H9 (cell line): ENCODE measurements around the gene KCNJ14. TPM values are rescaled to one million over a fixed set of nuclear protein-coding genes. Genes with fewer than 3 reads are reported as not detected.

ENCODE experiments used
- DNase-seq: peaks from one replicate; pipeline ENCODE4 v3.0.0-alpha.2; 2017
- H2AFZ ChIP-seq: one replicate; pipeline ENCODE4 v1.6.1; 2013; ENCODE audit warnings: mild to moderate bottlenecking, low read length, control low read depth, moderate library complexity
- H2AK5ac ChIP-seq: 2 replicates; pipeline ENCODE4 v1.6.1; 2013; ENCODE audit warnings: low read length, control low read depth, mixed read lengths; ENCODE audit not compliant: insufficient read length
- H2BK120ac ChIP-seq: one replicate; pipeline ENCODE4 v1.6.1; 2013; ENCODE audit warnings: low read depth, mild to moderate bottlenecking, low read length, control low read depth, inconsistent platforms; ENCODE audit not compliant: poor library complexity, severe bottlenecking
- H2BK12ac ChIP-seq: 2 replicates; pipeline ENCODE4 v1.6.1; 2013; ENCODE audit warnings: low read length, control low read depth, mixed read lengths, low read depth; ENCODE audit not compliant: insufficient read length
- H2BK15ac ChIP-seq: 2 replicates; pipeline ENCODE4 v1.6.1; 2013; ENCODE audit warnings: low read depth, low read length, control low read depth
- H2BK20ac ChIP-seq: one replicate; pipeline ENCODE4 v1.6.1; 2013; ENCODE audit warnings: low read depth, mild to moderate bottlenecking, low read length, control low read depth, inconsistent platforms; ENCODE audit not compliant: poor library complexity, severe bottlenecking
- H2BK5ac ChIP-seq: 2 replicates; pipeline ENCODE4 v1.6.1; 2013; ENCODE audit warnings: low read length, control low read depth, mixed read lengths; ENCODE audit not compliant: insufficient read length
- H3K14ac ChIP-seq: 2 replicates; pipeline ENCODE4 v1.6.1; 2013; ENCODE audit warnings: low read length, control low read depth; ENCODE audit not compliant: insufficient read depth
- H3K18ac ChIP-seq: 2 replicates; pipeline ENCODE4 v1.6.1; 2013; ENCODE audit warnings: low read depth, mild to moderate bottlenecking, mixed read lengths, low read length, control low read depth; ENCODE audit not compliant: insufficient read length
- H3K23ac ChIP-seq: 2 replicates; pipeline ENCODE4 v1.6.1; 2013; ENCODE audit warnings: low read length, control low read depth, mixed read lengths, low read depth; ENCODE audit not compliant: insufficient read length
- H3K23me2 ChIP-seq: 2 replicates; pipeline ENCODE4 v1.6.1; 2013; ENCODE audit warnings: low read depth, mild to moderate bottlenecking, mixed read lengths, low read length, control low read depth; ENCODE audit not compliant: insufficient read length, poor library complexity, severe bottlenecking
- H3K27ac ChIP-seq: 2 replicates; pipeline ENCODE4 v1.5.1; 2013; ENCODE audit warnings: low read length, control low read depth, mixed read lengths, low read depth; ENCODE audit not compliant: insufficient read length
- H3K27me3 ChIP-seq: 2 replicates; pipeline ENCODE4 v1.6.1; 2013; ENCODE audit warnings: low read length, control low read depth, inconsistent platforms; ENCODE audit not compliant: insufficient read depth
- H3K4ac ChIP-seq: 2 replicates; pipeline ENCODE4 v1.6.1; 2013; ENCODE audit warnings: low read depth, mild to moderate bottlenecking, control low read depth, inconsistent platforms, low read length, moderate library complexity
- H3K4me1 ChIP-seq: 2 replicates; pipeline ENCODE4 v1.6.1; 2013; ENCODE audit warnings: low read length, control low read depth, inconsistent platforms; ENCODE audit not compliant: insufficient read depth
- H3K4me2 ChIP-seq: 2 replicates; pipeline ENCODE4 v1.6.1; 2013; ENCODE audit warnings: low read length, control low read depth, mixed read lengths; ENCODE audit not compliant: insufficient read length, insufficient read depth
- H3K56ac ChIP-seq: 2 replicates; pipeline ENCODE4 v1.6.1; 2013; ENCODE audit warnings: low read depth, mild to moderate bottlenecking, mixed read lengths, low read length, control low read depth; ENCODE audit not compliant: insufficient read length
- H3K79me1 ChIP-seq: 2 replicates; pipeline ENCODE4 v1.6.1; 2013; ENCODE audit warnings: low read depth, mild to moderate bottlenecking, moderate library complexity, low read length, control low read depth, inconsistent platforms; ENCODE audit not compliant: insufficient read depth, poor library complexity, severe bottlenecking
- H3K79me2 ChIP-seq: 2 replicates; pipeline ENCODE4 v1.6.1; 2013; ENCODE audit warnings: low read length, control low read depth, inconsistent platforms; ENCODE audit not compliant: insufficient read depth
- H3K9ac ChIP-seq: 2 replicates; pipeline ENCODE4 v1.6.1; 2013; ENCODE audit warnings: low read length, control low read depth, mixed read lengths; ENCODE audit not compliant: insufficient read length; ENCODE audit errors: extremely low read depth
- H3K9me3 ChIP-seq: one replicate; pipeline ENCODE4 v1.6.1; 2013; ENCODE audit warnings: low read depth, low read length, inconsistent platforms; ENCODE audit not compliant: control insufficient read depth
- H3T11ph ChIP-seq: one replicate; pipeline ENCODE4 v1.6.1; 2013; ENCODE audit warnings: mild to moderate bottlenecking, low read length, control low read depth, inconsistent platforms
- H4K20me1 ChIP-seq: one replicate; pipeline ENCODE4 v1.6.1; 2013; ENCODE audit not compliant: control insufficient read depth, insufficient read length, insufficient read depth
- H4K5ac ChIP-seq: 2 replicates; pipeline ENCODE4 v1.6.1; 2013; ENCODE audit warnings: low read depth, mild to moderate bottlenecking, mixed read lengths, low read length, control low read depth; ENCODE audit not compliant: insufficient read length
- H4K8ac ChIP-seq: replicated peaks from 2 replicates; pipeline ENCODE4 v1.6.1; 2013; ENCODE audit warnings: low read length, control low read depth, mixed read lengths, low read depth; ENCODE audit not compliant: insufficient read length
- H4K91ac ChIP-seq: 2 replicates; pipeline ENCODE4 v1.6.1; 2013; ENCODE audit warnings: low read depth, mild to moderate bottlenecking, moderate library complexity, mixed read lengths, low read length, control low read depth; ENCODE audit not compliant: insufficient read length
- H3K27ac Mint-ChIP-seq, 3 experiments: 2 replicates in 2 of 3; 3 replicates in 1 of 3; pipeline ENCODE4 v1.8.0; 2020 to 2021; ENCODE audit warnings: mixed read lengths in 3 of 3, mild to moderate bottlenecking in 1 of 3, moderate library complexity in 1 of 3
- H3K27me3 Mint-ChIP-seq: 2 replicates; pipeline ENCODE4 v1.8.0; 2021; ENCODE audit warnings: low read depth, mild to moderate bottlenecking, moderate library complexity, mixed read lengths
- H3K36me3 Mint-ChIP-seq, 3 experiments: 2 replicates in 2 of 3; 3 replicates in 1 of 3; pipeline ENCODE4 v1.8.0; 2020 to 2021; ENCODE audit warnings: low read depth in 3 of 3, mixed read lengths in 3 of 3; ENCODE audit not compliant: insufficient read depth in 1 of 3
- H3K4me1 Mint-ChIP-seq, 2 experiments: 2 replicates each; pipeline ENCODE4 v1.8.0; 2020; ENCODE audit warnings: mixed read lengths in 2 of 2
- H3K4me3 Mint-ChIP-seq, 2 experiments: 2 replicates in 1 of 2; 3 replicates in 1 of 2; pipeline ENCODE4 v1.8.0; 2020 to 2021; ENCODE audit warnings: mild to moderate bottlenecking in 2 of 2, mixed read lengths in 2 of 2, moderate library complexity in 1 of 2
- H3K9me3 Mint-ChIP-seq, 2 experiments: 2 replicates in 1 of 2; 3 replicates in 1 of 2; pipeline ENCODE4 v1.8.0; 2020; ENCODE audit warnings: mild to moderate bottlenecking in 2 of 2, mixed read lengths in 2 of 2, moderate library complexity in 1 of 2
- CTCF ChIP-seq: fragments of 200-600 bp; sonication (generic); conservative IDR thresholded peaks from 3 replicates; pipeline ENCODE4 v1.8.0; 2021; ENCODE audit warnings: antibody characterized with exemption, mild to moderate bottlenecking
- WGBS: extraction: QIAGEN DNeasy Blood & Tissue Kit; methylation state at CpG from one replicate; pipeline ENCODE4 v1.1.7; 2013; ENCODE audit warnings: missing lambda C conversion rate, low lambda C conversion rate, mixed read lengths; ENCODE audit not compliant: insufficient read length; ENCODE audit errors: extremely low coverage; 5-methylcytosine and 5-hydroxymethylcytosine counted together
- total RNA-seq: library from RNA; stranded (reverse); gene quantifications from 2 replicates; pipeline ENCODE4 v1.2.1, GENCODE V29; 2021

KCNJ14 gene
- total RNA-seq, 1 experiment from 2014 or later: 1.2 TPM

GRCh38 chr19:48445256-48445605 is 10.1 kb upstream of the KCNJ14 start:
- H2AFZ ChIP-seq: no peak overlapping the region
- H3K27ac ChIP-seq: peak overlapping the region; percentile 22

More at GRCh38 chr19:48445256-48445605, 10.1 kb upstream of the KCNJ14 start:
- peak; percentile 63 for TF ChIP-seq CTCF
- peaks cover 3% of the 10 kb centered on the region for H3K79me1 ChIP-seq
- H4K91ac ChIP-seq: no peak overlapping the region
- H3K27me3 ChIP-seq: no peaks in the 10 kb centered on the region
- H3T11ph ChIP-seq: no peak overlapping the region
- DNase-seq: peak; percentile 62
- H3K27ac Mint-ChIP-seq: peak overlapping the region; percentile 90 to 99 (median 97)
- peaks cover 2% of the 10 kb centered on the region; the same call in 1 of the 2 replicates for H3K4me1 ChIP-seq
- H3K36me3 Mint-ChIP-seq: peaks cover 28 to 47% (median 32%) of the 10 kb centered on the region in 3 experiments
- no peaks in the 10 kb centered on the region for H3K27me3 Mint-ChIP-seq
- no peak overlapping the region for H2AK5ac ChIP-seq
- H3K23me2 ChIP-seq: peaks cover 8% of the 10 kb centered on the region
- H3K18ac ChIP-seq: no peak overlapping the region
- H2BK120ac ChIP-seq: no peak overlapping the region
- H2BK5ac ChIP-seq: no peak overlapping the region
- WGBS: no CpG with 5 or more reads among the region's 6 CpGs
- no peak overlapping the region for H3K23ac ChIP-seq
- H3K9me3 Mint-ChIP-seq: no peaks in the 10 kb centered on the region; a peak in 1 of 5 replicates
- no peak overlapping the region for H3K14ac ChIP-seq
- H3K4me2 ChIP-seq: peak overlapping the region; percentile 85
- H3K4ac ChIP-seq: no peak overlapping the region
- no peaks in the 10 kb centered on the region for H4K20me1 ChIP-seq
- H4K5ac ChIP-seq: no peak overlapping the region
- H4K8ac ChIP-seq: no peak overlapping the region
- no peaks in the 10 kb centered on the region for H3K9me3 ChIP-seq
- peak overlapping the region; percentile 34 for H3K9ac ChIP-seq
- H3K79me2 ChIP-seq: 0 out of 2 replicates have a peak, but pooled peaks cover 2% of the 10 kb centered on the region
- no peak overlapping the region for H3K56ac ChIP-seq
- H3K4me3 Mint-ChIP-seq: peak overlapping the region; percentile 89 to 95
- H2BK12ac ChIP-seq: no peak overlapping the region
- H2BK20ac ChIP-seq: no peak overlapping the region
- H2BK15ac ChIP-seq: no peak overlapping the region
- H3K4me1 Mint-ChIP-seq: peaks cover 13 to 17% of the 10 kb centered on the region in 2 experiments
